Colon (tissue), 2 donors: ENCODE measurements around the gene RACGAP1.

Source experiments
- FAIRE-seq: peaks from 2 replicates; lab custom pipeline; 2012; peaks lifted over from hg19 to GRCh38; lab: Jason Lieb, UNC
- donor health status: control.
- donor health status: control.

The RACGAP1 gene

GRCh38 chr12:49954863-49955830 lies 70.1 kb downstream of the RACGAP1 start:
- no peak for FAIRE-seq

GRCh38 chr12:49953961-49954846 lies 71.1 kb downstream of the RACGAP1 start:
- no peak for FAIRE-seq

- FAIRE-seq = no peak
Observed at GRCh38 chr12:49953151-49953550, 72.1 kb downstream of the RACGAP1 start.

GRCh38 chr12:49952391-49953055 lies 72.8 kb downstream of the RACGAP1 start:
- FAIRE-seq = no peak

- no peak for FAIRE-seq
Observed at GRCh38 chr12:49951411-49952240, 73.7 kb downstream of the RACGAP1 start.

GRCh38 chr12:49950273-49951251 lies 74.7 kb downstream of the RACGAP1 start, which contains the start of gene AQP2:
AQP2 (plus strand) TSS chr12:49950737; CDS start chr12:49950831, 94 bp downstream.
- FAIRE-seq = no peak

GRCh38 chr12:49949866-49950265 lies 75.4 kb downstream of the RACGAP1 start:
- FAIRE-seq = no peak

- FAIRE-seq = no peak
Observed at GRCh38 chr12:49948866-49949845, 76.1 kb downstream of the RACGAP1 start.

- no peak for FAIRE-seq
Observed at GRCh38 chr12:49947593-49948226, 77.6 kb downstream of the RACGAP1 start.

GRCh38 chr12:49946497-49946896 lies 78.8 kb downstream of the RACGAP1 start:
- no peak for FAIRE-seq

- FAIRE-seq = no peak
Observed at GRCh38 chr12:49946086-49946485, 79.2 kb downstream of the RACGAP1 start.

GRCh38 chr12:49945394-49946080 lies 79.8 kb downstream of the RACGAP1 start:
- FAIRE-seq = no peak

- no peak for FAIRE-seq
Observed at GRCh38 chr12:49944718-49945117, 80.6 kb downstream of the RACGAP1 start.

- FAIRE-seq = no peak
Observed at GRCh38 chr12:49944046-49944445, 81.2 kb downstream of the RACGAP1 start.

- FAIRE-seq = no peak
Observed at GRCh38 chr12:49943625-49943960, 81.7 kb downstream of the RACGAP1 start.

- FAIRE-seq = no peak
Observed at GRCh38 chr12:49942921-49943624, 82.2 kb downstream of the RACGAP1 start.

GRCh38 chr12:49942512-49942893 lies 82.8 kb downstream of the RACGAP1 start:
- no peak for FAIRE-seq
